ENCODE measurements around the gene MCM6. TPM values are rescaled to one million over a fixed set of nuclear protein-coding genes. Genes with fewer than 3 reads are reported as not detected.

The MCM6 gene
- total RNA-seq, 2 experiments from 2014 or later, result 31.5 to 34.4 TPM

- Histone ChIP-seq H3K27ac (ENCODE audit: low read depth in 1 of 2, low read length in 2 of 2) (no peak overlapping the region), H3K9me3 (ENCODE audit: control insufficient read depth in 1 of 2, insufficient read depth in 1 of 2, low read length in 2 of 2) (no peaks in the 10 kb centered on the region), H3K36me3 (ENCODE audit: insufficient read depth, low read length) (peaks cover 9% of the 10 kb centered on the region), H3K27me3 (ENCODE audit: control insufficient read depth in 1 of 2, insufficient read depth in 2 of 2, low read length in 2 of 2) (no peaks in the 10 kb centered on the region), H3K4me1 (ENCODE audit: insufficient read depth, low read length) (no peaks in the 10 kb centered on the region), H3K4me3 (ENCODE audit: low read length) (no peak overlapping the region)
- ATAC-seq (ENCODE audit: poor library complexity) (no peak), DNase-seq (no peak)
- ChIA-PET CTCF (interaction anchor here (0.6 to 2.4 kb wide), 8 partner anchors 94 to 509 kb away, joined by 3 to 49 read pairs (median 4); no protein-coding TSS in a partner anchor), POLR2A (interaction anchor here (0.6 to 2.1 kb wide), 5 partner anchors 71 to 782 kb away, joined by 3 to 24 read pairs (median 3); partner anchors contain the start of gene DARS1)
- intact Hi-C loops (cut with DNase I, micrococcal nuclease), result loop anchor here (2.0 to 10.0 kb wide), 5 partner anchors 750 to 1924 kb away; no protein-coding TSS in a partner anchor
- TF ChIP-seq, protein P1, sequence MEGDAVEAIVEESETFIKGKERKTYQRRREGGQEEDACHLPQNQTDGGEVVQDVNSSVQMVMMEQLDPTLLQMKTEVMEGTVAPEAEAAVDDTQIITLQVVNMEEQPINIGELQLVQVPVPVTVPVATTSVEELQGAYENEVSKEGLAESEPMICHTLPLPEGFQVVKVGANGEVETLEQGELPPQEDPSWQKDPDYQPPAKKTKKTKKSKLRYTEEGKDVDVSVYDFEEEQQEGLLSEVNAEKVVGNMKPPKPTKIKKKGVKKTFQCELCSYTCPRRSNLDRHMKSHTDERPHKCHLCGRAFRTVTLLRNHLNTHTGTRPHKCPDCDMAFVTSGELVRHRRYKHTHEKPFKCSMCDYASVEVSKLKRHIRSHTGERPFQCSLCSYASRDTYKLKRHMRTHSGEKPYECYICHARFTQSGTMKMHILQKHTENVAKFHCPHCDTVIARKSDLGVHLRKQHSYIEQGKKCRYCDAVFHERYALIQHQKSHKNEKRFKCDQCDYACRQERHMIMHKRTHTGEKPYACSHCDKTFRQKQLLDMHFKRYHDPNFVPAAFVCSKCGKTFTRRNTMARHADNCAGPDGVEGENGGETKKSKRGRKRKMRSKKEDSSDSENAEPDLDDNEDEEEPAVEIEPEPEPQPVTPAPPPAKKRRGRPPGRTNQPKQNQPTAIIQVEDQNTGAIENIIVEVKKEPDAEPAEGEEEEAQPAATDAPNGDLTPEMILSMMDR (IDR thresholded peaks at IDR 0.05), result no peak
- Mint-ChIP-seq H3K27me3 (no peaks in the 10 kb centered on the region), H3K27ac (no peak overlapping the region), H3K4me1 (ENCODE audit: low read depth) (peaks cover 4% of the 10 kb centered on the region), H3K9me3 (no peaks in the 10 kb centered on the region), H3K36me3 (ENCODE audit: low read depth) (peaks cover 35% of the 10 kb centered on the region), H3K4me3 (no peak overlapping the region)
Observed at GRCh38 chr2:135914485-135914884, 38.2 kb upstream of the MCM6 start.

DNA sequence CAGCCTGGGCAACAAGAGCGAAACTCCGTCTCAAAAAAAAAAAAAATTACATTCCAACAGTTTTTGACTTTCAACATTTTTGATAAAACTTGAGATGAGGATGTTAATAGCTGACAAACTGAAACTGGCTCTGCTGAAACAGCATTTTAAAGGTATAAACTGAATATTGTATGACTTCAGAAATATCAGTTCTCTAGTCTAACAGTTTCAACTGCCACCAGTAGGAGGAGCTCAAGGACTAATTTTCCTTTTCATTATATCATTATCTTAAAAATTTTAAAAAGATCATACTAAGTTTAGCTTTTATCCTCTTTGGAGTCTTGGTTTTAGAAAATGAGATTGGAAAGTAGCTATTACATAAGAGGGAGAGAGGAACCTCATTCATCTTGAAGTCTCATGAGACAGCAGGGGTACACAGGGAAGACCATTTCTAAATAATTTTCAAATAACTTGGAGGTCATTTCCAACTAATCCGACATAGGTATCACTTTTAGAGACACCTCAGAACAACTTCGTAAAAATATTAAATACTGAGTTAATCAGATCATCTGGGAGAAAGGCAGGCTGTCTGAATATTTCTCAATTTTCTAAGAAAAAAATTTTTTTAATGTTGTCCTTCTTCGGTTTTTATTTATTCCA is 37.6 kb upstream of the MCM6 start:
- Histone ChIP-seq H3K27ac (ENCODE audit: low read depth in 1 of 2, low read length in 2 of 2) (no peak overlapping the region), H3K9me3 (ENCODE audit: control insufficient read depth in 1 of 2, insufficient read depth in 1 of 2, low read length in 2 of 2) (no peaks in the 10 kb centered on the region), H3K4me3 (ENCODE audit: low read length) (no peak overlapping the region), H3K27me3 (ENCODE audit: control insufficient read depth in 1 of 2, insufficient read depth in 2 of 2, low read length in 2 of 2) (no peaks in the 10 kb centered on the region), H3K4me1 (ENCODE audit: insufficient read depth, low read length) (no peaks in the 10 kb centered on the region), H3K36me3 (ENCODE audit: insufficient read depth, low read length) (peaks cover 13% of the 10 kb centered on the region)
- CTCF ChIA-PET, result interaction anchor here (0.6 to 2.4 kb wide), 15 partner anchors 20 to 509 kb away, joined by 3 to 49 read pairs (median 4); no protein-coding TSS in a partner anchor
- no peak overlapping the region for H3K4me3 Mint-ChIP-seq
- H3K27ac Mint-ChIP-seq, result peak overlapping the region; percentile 11
- TF ChIP-seq, protein P1 (IDR thresholded peaks at IDR 0.05), result peak; percentile 90
- H3K36me3 Mint-ChIP-seq (ENCODE audit: low read depth), result peaks cover 41% of the 10 kb centered on the region
- peak; percentile 72 for ATAC-seq (ENCODE audit: poor library complexity)
- peaks cover 4% of the 10 kb centered on the region for H3K4me1 Mint-ChIP-seq (ENCODE audit: low read depth)
- DNase-seq, result peak in 11 of 14 experiments; percentile 7 to 83 (median 29)
- no peaks in the 10 kb centered on the region for H3K27me3 Mint-ChIP-seq
- H3K9me3 Mint-ChIP-seq, result no peaks in the 10 kb centered on the region
- POLR2A ChIA-PET, result interaction anchor here (0.6 to 2.1 kb wide), 7 partner anchors 9 to 783 kb away, joined by 3 to 24 read pairs (median 3); partner anchors contain the start of gene DARS1
- intact Hi-C loops (cut with DNase I, micrococcal nuclease), result loop anchor here (1.0 to 10.0 kb wide), 6 partner anchors 470 to 1925 kb away; no protein-coding TSS in a partner anchor

DNA sequence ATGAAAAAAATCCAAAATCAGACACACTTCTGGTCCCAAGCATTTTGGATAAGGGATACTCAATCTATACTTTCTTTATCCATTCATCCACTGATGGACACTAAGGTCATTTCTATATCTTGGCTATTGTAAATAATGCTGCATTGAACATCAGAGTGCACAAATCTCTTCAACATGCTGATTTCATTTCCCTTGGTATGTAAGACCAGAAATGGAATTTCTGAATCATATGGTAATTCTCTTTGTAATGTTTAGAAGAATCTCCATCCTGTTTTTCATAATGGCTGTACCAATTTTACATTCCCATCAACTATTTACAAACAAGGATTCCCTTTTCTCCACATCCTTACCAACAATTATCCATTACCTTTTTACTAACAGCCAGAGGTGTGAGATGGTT is 33.7 kb upstream of the MCM6 start:
- Mint-ChIP-seq H3K4me3 (no peak overlapping the region), H3K27ac (no peak overlapping the region), H3K27me3 (no peaks in the 10 kb centered on the region), H3K36me3 (ENCODE audit: low read depth) (peaks cover 69% of the 10 kb centered on the region), H3K4me1 (ENCODE audit: low read depth) (no peaks in the 10 kb centered on the region), H3K9me3 (no peaks in the 10 kb centered on the region)
- ChIA-PET CTCF (no interaction called here), POLR2A (interaction anchor here (1.1 kb wide), 1 partner anchor 472 kb away, joined by 3 read pairs; no protein-coding TSS in a partner anchor)
- intact Hi-C loops (cut with DNase I, micrococcal nuclease), result loop anchor here (5.0 to 10.0 kb wide), 4 partner anchors 755 to 1927 kb away; no protein-coding TSS in a partner anchor
- H3K4me3 ChIP-seq (ENCODE audit: low read length), result no peak overlapping the region
- peaks cover 28% of the 10 kb centered on the region for H3K36me3 ChIP-seq (ENCODE audit: insufficient read depth, low read length)
- TF ChIP-seq, protein P1 (IDR thresholded peaks at IDR 0.05), result no peak
- no peak overlapping the region for H3K27ac ChIP-seq (ENCODE audit: low read depth in 1 of 2, low read length in 2 of 2)
- H3K4me1 ChIP-seq (ENCODE audit: insufficient read depth, low read length), result no peaks in the 10 kb centered on the region
- ATAC-seq (ENCODE audit: poor library complexity) (no peak), DNase-seq (no peak)
- H3K9me3 ChIP-seq (ENCODE audit: control insufficient read depth in 1 of 2, insufficient read depth in 1 of 2, low read length in 2 of 2), result no peaks in the 10 kb centered on the region
- no peaks in the 10 kb centered on the region for H3K27me3 ChIP-seq (ENCODE audit: control insufficient read depth in 1 of 2, insufficient read depth in 2 of 2, low read length in 2 of 2)
